Memory B cell (primary cell): ENCODE data around the gene IL12RB2.

Source experiments
- ATAC-seq: fragments of 150-1000 bp; cut with Tn5 transposase; 2 replicates; pipeline ENCODE4 v1.10.0; 2021; ENCODE audit warnings: low read depth, mild to moderate bottlenecking, moderate library complexity
- DNase-seq, 2 donors: peaks; one replicate each; pipeline ENCODE4 v3.0.0; 2022; ENCODE audit warnings: low spot score in 2 of 2
- H3K27ac Mint-ChIP-seq: one replicate; pipeline ENCODE4 v1.8.0; 2022; ENCODE audit warnings: mild to moderate bottlenecking, moderate library complexity, mixed read lengths
- H3K27me3 Mint-ChIP-seq: one replicate; pipeline ENCODE4 v1.8.0; 2022; ENCODE audit warnings: mixed read lengths
- H3K36me3 Mint-ChIP-seq: one replicate; pipeline ENCODE4 v1.8.0; 2022; ENCODE audit warnings: mild to moderate bottlenecking, mixed read lengths
- H3K4me1 Mint-ChIP-seq: one replicate; pipeline ENCODE4 v1.8.0; 2022; ENCODE audit warnings: mixed read lengths
- H3K4me3 Mint-ChIP-seq: one replicate; pipeline ENCODE4 v1.8.0; 2022; ENCODE audit warnings: mild to moderate bottlenecking, moderate library complexity, mixed read lengths
- H3K9me3 Mint-ChIP-seq: one replicate; pipeline ENCODE4 v1.8.0; 2022; ENCODE audit warnings: mixed read lengths

The IL12RB2 gene

GRCh38 chr1:67347688-67348472, 40.2 kb downstream of the IL12RB2 start:
- H3K27me3 Mint-ChIP-seq = no peaks in the 10 kb centered on the region
- ATAC-seq = peak; percentile 41
- peaks cover 6% of the 10 kb centered on the region for H3K4me1 Mint-ChIP-seq
- H3K9me3 Mint-ChIP-seq = no peaks in the 10 kb centered on the region
- peaks cover 2% of the 10 kb centered on the region for H3K36me3 Mint-ChIP-seq
- no peak for DNase-seq
- no peak overlapping the region for H3K4me3 Mint-ChIP-seq
- no peak overlapping the region for H3K27ac Mint-ChIP-seq

- ATAC-seq = no peak
- Mint-ChIP-seq H3K4me1 (peaks cover 5% of the 10 kb centered on the region), H3K9me3 (no peaks in the 10 kb centered on the region), H3K36me3 (peaks cover 2% of the 10 kb centered on the region), H3K27me3 (no peaks in the 10 kb centered on the region), H3K4me3 (no peak overlapping the region), H3K27ac (no peak overlapping the region)
- DNase-seq = no peak
These were observed 41.0 kb downstream of the IL12RB2 start for GRCh38 chr1:67348586-67349252.

GRCh38 chr1:67350783-67351182, 43.1 kb downstream of the IL12RB2 start:
- Mint-ChIP-seq H3K27me3 (no peaks in the 10 kb centered on the region), H3K9me3 (no peaks in the 10 kb centered on the region), H3K4me1 (peaks cover 3% of the 10 kb centered on the region), H3K36me3 (peaks cover 3% of the 10 kb centered on the region), H3K4me3 (no peak overlapping the region), H3K27ac (no peak overlapping the region)
- DNase-seq (no peak), ATAC-seq (no peak)

GRCh38 chr1:67352211-67352610, 44.5 kb downstream of the IL12RB2 start:
- H3K4me1 Mint-ChIP-seq = no peaks in the 10 kb centered on the region
- H3K9me3 Mint-ChIP-seq = no peaks in the 10 kb centered on the region
- H3K4me3 Mint-ChIP-seq = no peak overlapping the region
- H3K27me3 Mint-ChIP-seq = no peaks in the 10 kb centered on the region
- no peak overlapping the region for H3K27ac Mint-ChIP-seq
- peaks cover 3% of the 10 kb centered on the region for H3K36me3 Mint-ChIP-seq
- ATAC-seq = no peak
- DNase-seq = no peak

GRCh38 chr1:67355745-67356424, 48.2 kb downstream of the IL12RB2 start:
- DNase-seq = no peak
- no peaks in the 10 kb centered on the region for H3K4me1 Mint-ChIP-seq
- no peak overlapping the region for H3K4me3 Mint-ChIP-seq
- no peak overlapping the region for H3K27ac Mint-ChIP-seq
- H3K27me3 Mint-ChIP-seq = no peaks in the 10 kb centered on the region
- H3K9me3 Mint-ChIP-seq = no peaks in the 10 kb centered on the region
- ATAC-seq = no peak
- H3K36me3 Mint-ChIP-seq = peaks cover 3% of the 10 kb centered on the region

- DNase-seq (no peak), ATAC-seq (no peak)
- Mint-ChIP-seq H3K9me3 (no peaks in the 10 kb centered on the region), H3K4me3 (no peak overlapping the region), H3K36me3 (no peaks in the 10 kb centered on the region), H3K27ac (no peak overlapping the region), H3K4me1 (no peaks in the 10 kb centered on the region), H3K27me3 (no peaks in the 10 kb centered on the region)
These were observed 51.9 kb downstream of the IL12RB2 start for GRCh38 chr1:67359592-67359991.

- no peak overlapping the region for H3K27ac Mint-ChIP-seq
- no peaks in the 10 kb centered on the region for H3K9me3 Mint-ChIP-seq
- H3K4me3 Mint-ChIP-seq = no peak overlapping the region
- ATAC-seq (no peak), DNase-seq (no peak)
- no peaks in the 10 kb centered on the region for H3K27me3 Mint-ChIP-seq
- H3K36me3 Mint-ChIP-seq = no peaks in the 10 kb centered on the region
- no peaks in the 10 kb centered on the region for H3K4me1 Mint-ChIP-seq
These were observed 54.0 kb downstream of the IL12RB2 start for GRCh38 chr1:67361641-67362040.

GRCh38 chr1:67367370-67368045, 59.8 kb downstream of the IL12RB2 start:
- ATAC-seq (no peak), DNase-seq (no peak)
- Mint-ChIP-seq H3K27ac (no peak overlapping the region), H3K4me3 (no peak overlapping the region), H3K27me3 (no peaks in the 10 kb centered on the region), H3K4me1 (no peaks in the 10 kb centered on the region), H3K36me3 (no peaks in the 10 kb centered on the region), H3K9me3 (peaks cover 2% of the 10 kb centered on the region)

- Mint-ChIP-seq H3K36me3 (no peaks in the 10 kb centered on the region), H3K27ac (no peak overlapping the region), H3K27me3 (no peaks in the 10 kb centered on the region), H3K4me1 (no peaks in the 10 kb centered on the region), H3K4me3 (no peak overlapping the region), H3K9me3 (peaks cover 2% of the 10 kb centered on the region)
- DNase-seq = no peak
- no peak for ATAC-seq
These were observed 60.4 kb downstream of the IL12RB2 start for GRCh38 chr1:67368046-67368514.

GRCh38 chr1:67371043-67371442, 63.4 kb downstream of the IL12RB2 start:
- ATAC-seq = no peak
- Mint-ChIP-seq H3K4me1 (no peaks in the 10 kb centered on the region), H3K27me3 (no peaks in the 10 kb centered on the region), H3K27ac (no peak overlapping the region), H3K4me3 (no peak overlapping the region), H3K9me3 (peaks cover 2% of the 10 kb centered on the region), H3K36me3 (peaks cover 2% of the 10 kb centered on the region)
- no peak for DNase-seq

GRCh38 chr1:67371681-67372080, 64.0 kb downstream of the IL12RB2 start:
- Mint-ChIP-seq H3K27me3 (no peaks in the 10 kb centered on the region), H3K4me3 (no peak overlapping the region), H3K36me3 (peaks cover 2% of the 10 kb centered on the region), H3K9me3 (peaks cover 2% of the 10 kb centered on the region), H3K4me1 (no peaks in the 10 kb centered on the region), H3K27ac (no peak overlapping the region)
- no peak for ATAC-seq
- DNase-seq = no peak

GRCh38 chr1:67372136-67372535, 64.5 kb downstream of the IL12RB2 start:
- Mint-ChIP-seq H3K9me3 (peaks cover 2% of the 10 kb centered on the region), H3K27ac (no peak overlapping the region), H3K36me3 (peaks cover 2% of the 10 kb centered on the region), H3K4me3 (no peak overlapping the region), H3K27me3 (no peaks in the 10 kb centered on the region), H3K4me1 (no peaks in the 10 kb centered on the region)
- DNase-seq (no peak), ATAC-seq (no peak)

GRCh38 chr1:67372898-67373297, 65.2 kb downstream of the IL12RB2 start:
- H3K27ac Mint-ChIP-seq = no peak overlapping the region
- no peaks in the 10 kb centered on the region for H3K27me3 Mint-ChIP-seq
- H3K9me3 Mint-ChIP-seq = no peaks in the 10 kb centered on the region
- no peak overlapping the region for H3K4me3 Mint-ChIP-seq
- ATAC-seq (no peak), DNase-seq (no peak)
- H3K4me1 Mint-ChIP-seq = no peaks in the 10 kb centered on the region
- H3K36me3 Mint-ChIP-seq = peaks cover 2% of the 10 kb centered on the region

- H3K27ac Mint-ChIP-seq = no peak overlapping the region
- ATAC-seq (no peak), DNase-seq (no peak)
- no peaks in the 10 kb centered on the region for H3K27me3 Mint-ChIP-seq
- no peak overlapping the region for H3K4me3 Mint-ChIP-seq
- H3K36me3 Mint-ChIP-seq = peaks cover 5% of the 10 kb centered on the region
- H3K9me3 Mint-ChIP-seq = no peaks in the 10 kb centered on the region
- no peaks in the 10 kb centered on the region for H3K4me1 Mint-ChIP-seq
These were observed 68.7 kb downstream of the IL12RB2 start for GRCh38 chr1:67376381-67376780.
